Measurements from ENCODE around the gene PLA2G6. TPM values are rescaled to one million over a fixed set of nuclear protein-coding genes. Genes with fewer than 3 reads are reported as not detected.
A peak's percentile ranks its signal among the peaks of the same experiment; 100 is the strongest.

Gene PLA2G6
- total RNA-seq, 2 donors from 2014 or later, result 61.5 to 138 TPM

DNA sequence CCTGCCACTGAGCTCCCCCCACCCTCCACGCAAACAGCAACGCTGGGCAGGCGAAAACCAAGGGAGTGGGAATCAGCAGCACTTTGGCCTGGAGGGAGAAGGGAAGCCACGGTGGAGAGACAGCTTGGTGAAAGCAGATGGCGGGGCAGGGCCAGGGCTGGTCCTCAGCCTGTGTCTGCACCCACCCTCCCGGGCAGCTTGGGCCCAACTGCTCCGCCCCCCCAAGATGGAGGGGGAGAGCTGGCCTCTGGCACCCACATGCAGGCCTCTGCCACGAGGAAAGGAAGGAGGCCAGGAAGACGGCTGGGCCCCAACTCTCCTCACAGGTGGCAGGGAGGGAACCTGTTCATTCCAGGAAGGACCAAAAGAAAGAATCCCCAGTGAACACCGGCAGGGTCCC is 38.0 kb upstream of the PLA2G6 start:
- no peaks in the 10 kb centered on the region for H3K27me3 ChIP-seq (replicated peaks; ENCODE audit: insufficient read depth)
- no peaks in the 10 kb centered on the region for H3K4me1 ChIP-seq (replicated peaks)
- peaks cover 0 to 5% of the 10 kb centered on the region in 2 donors for H3K36me3 ChIP-seq
- H3K27ac ChIP-seq, result peak overlapping the region; percentile 73 to 83
- TF ChIP-seq, protein P1, sequence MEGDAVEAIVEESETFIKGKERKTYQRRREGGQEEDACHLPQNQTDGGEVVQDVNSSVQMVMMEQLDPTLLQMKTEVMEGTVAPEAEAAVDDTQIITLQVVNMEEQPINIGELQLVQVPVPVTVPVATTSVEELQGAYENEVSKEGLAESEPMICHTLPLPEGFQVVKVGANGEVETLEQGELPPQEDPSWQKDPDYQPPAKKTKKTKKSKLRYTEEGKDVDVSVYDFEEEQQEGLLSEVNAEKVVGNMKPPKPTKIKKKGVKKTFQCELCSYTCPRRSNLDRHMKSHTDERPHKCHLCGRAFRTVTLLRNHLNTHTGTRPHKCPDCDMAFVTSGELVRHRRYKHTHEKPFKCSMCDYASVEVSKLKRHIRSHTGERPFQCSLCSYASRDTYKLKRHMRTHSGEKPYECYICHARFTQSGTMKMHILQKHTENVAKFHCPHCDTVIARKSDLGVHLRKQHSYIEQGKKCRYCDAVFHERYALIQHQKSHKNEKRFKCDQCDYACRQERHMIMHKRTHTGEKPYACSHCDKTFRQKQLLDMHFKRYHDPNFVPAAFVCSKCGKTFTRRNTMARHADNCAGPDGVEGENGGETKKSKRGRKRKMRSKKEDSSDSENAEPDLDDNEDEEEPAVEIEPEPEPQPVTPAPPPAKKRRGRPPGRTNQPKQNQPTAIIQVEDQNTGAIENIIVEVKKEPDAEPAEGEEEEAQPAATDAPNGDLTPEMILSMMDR (IDR thresholded peaks at IDR 0.05), result no peak
- TF ChIP-seq POLR2A (IDR thresholded peaks at IDR 0.05) (no peak), POLR2AphosphoS5 (IDR thresholded peaks at IDR 0.05) (no peak)
- no peak overlapping the region for H3K4me3 ChIP-seq
- intact Hi-C loops (cut with DNase I), result loop anchor here (10.0 kb wide), 1 partner anchor 105 kb away; the partner anchor contains the start of gene BAIAP2L2
- DNase-seq (ENCODE audit: low spot score), result no peak
- H3K9me3 ChIP-seq, result no peaks in the 10 kb centered on the region
- WGBS, result 58% methylated on average over 10 of the region's 10 CpGs

DNA sequence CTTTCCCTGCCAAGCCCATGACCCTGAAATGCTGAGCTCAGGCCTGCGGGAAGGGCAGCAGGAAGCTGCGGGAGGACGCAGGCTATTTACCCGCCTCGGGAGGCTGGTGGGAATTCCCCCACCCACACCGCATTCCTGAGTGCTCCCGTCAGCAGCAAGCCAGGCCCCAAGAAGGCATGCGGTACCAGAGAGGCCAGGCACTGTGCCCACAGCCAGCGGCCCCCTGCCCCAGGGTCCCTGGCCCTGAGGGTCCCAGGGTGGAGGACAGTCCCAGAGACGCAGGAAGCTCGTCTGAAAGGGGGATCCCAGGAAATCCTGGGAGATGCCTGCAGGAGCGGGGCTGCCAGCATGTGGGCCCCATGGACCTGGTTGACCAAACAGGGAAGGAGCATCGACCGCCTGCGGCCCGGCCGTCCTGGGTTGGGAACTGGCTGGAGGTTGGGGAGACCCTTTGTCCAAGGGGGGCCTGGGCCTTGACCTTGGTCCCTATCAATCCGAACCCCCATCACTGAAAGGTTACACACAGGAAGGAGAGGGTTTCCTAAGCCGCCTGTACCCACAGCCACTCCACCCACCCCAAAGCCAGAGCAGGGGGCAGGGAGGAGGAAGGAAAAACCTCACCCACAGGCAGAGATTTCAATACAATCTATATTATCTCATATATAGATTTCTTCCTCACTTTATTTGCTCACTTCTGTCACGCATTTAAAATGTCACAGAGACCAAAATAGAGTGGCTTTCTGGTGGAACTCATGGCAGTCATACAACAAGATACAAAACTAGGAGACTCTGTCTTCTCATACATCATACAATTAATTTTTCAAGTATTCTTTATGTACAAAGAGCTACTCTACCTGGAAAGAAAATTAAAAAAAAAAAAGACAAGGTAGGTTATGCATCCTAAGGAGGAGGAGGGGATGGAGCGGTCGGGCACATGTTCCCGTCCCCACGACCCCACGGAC is 37.3 kb upstream of the PLA2G6 start:
- Histone ChIP-seq H3K9me3 (no peaks in the 10 kb centered on the region), H3K27ac (peak overlapping the region; percentile 73 to 83), H3K27me3 (replicated peaks; ENCODE audit: insufficient read depth) (no peaks in the 10 kb centered on the region), H3K4me3 (no peak overlapping the region), H3K4me1 (replicated peaks) (no peaks in the 10 kb centered on the region), H3K36me3 (no peaks in the 10 kb centered on the region)
- intact Hi-C loops (cut with DNase I), result no loop called here
- TF ChIP-seq POLR2AphosphoS5 (IDR thresholded peaks at IDR 0.05) (peak; percentile 88), POLR2A (IDR thresholded peaks at IDR 0.05) (peak; percentile 61)
- TF ChIP-seq, protein P1 (IDR thresholded peaks at IDR 0.05), result no peak
- peak; percentile 82 for DNase-seq (ENCODE audit: low spot score)
- WGBS, result 55% methylated on average over 22 of the region's 25 CpGs

DNA sequence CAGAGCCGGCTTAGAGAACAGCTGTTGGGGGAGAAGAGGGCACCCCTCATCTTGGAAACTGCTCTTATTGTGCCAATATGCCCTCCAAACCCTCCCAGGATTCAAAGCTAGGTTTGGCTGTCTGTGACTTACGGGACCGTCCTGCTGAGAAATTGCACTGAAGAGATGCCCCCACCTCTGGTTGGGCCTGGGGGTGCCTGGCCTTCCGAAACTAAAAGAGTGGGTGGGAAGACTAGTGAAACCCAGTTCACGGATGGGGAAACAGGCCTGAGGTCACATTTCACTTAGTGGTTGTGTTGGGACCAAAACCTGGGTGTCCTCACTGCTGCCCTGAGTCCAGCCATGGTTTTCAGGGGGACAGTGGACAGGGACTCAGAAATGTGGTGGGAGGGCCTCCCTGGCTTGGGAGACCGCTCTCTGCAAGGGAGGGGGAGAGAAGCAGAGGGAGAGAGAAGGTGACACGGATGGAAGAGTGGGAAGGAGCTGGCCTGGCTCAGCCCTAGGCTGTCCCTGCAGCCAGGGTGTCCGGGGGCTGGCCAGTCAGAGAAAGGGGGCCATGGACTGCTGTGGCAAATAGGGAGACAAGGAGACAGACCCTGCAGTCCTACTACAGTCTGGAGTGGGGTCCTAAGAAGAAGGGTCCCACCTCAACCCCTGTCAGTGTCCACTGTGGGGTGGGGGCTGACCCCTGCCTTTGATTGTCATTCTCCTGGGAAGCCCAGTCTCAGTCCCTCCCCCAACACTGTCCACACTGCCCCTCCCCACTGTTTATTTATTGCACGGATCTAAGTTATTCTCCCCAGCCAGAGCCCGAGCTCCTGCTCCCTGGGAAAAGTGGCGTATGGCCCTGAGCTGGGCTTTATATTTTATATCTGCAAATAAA is 33.8 kb upstream of the PLA2G6 start:
- TF ChIP-seq POLR2A (IDR thresholded peaks at IDR 0.05) (no peak), POLR2AphosphoS5 (IDR thresholded peaks at IDR 0.05) (no peak)
- TF ChIP-seq, protein P1 (IDR thresholded peaks at IDR 0.05), result no peak
- no peaks in the 10 kb centered on the region for H3K36me3 ChIP-seq
- no peaks in the 10 kb centered on the region for H3K4me1 ChIP-seq (replicated peaks)
- H3K4me3 ChIP-seq, result no peak overlapping the region
- WGBS, result 85% methylated on average over 11 of the region's 11 CpGs
- DNase-seq (ENCODE audit: low spot score), result no peak
- intact Hi-C loops (cut with DNase I), result no loop called here
- no peak overlapping the region for H3K27ac ChIP-seq
- H3K9me3 ChIP-seq, result no peaks in the 10 kb centered on the region
- no peaks in the 10 kb centered on the region for H3K27me3 ChIP-seq (replicated peaks; ENCODE audit: insufficient read depth)

DNA sequence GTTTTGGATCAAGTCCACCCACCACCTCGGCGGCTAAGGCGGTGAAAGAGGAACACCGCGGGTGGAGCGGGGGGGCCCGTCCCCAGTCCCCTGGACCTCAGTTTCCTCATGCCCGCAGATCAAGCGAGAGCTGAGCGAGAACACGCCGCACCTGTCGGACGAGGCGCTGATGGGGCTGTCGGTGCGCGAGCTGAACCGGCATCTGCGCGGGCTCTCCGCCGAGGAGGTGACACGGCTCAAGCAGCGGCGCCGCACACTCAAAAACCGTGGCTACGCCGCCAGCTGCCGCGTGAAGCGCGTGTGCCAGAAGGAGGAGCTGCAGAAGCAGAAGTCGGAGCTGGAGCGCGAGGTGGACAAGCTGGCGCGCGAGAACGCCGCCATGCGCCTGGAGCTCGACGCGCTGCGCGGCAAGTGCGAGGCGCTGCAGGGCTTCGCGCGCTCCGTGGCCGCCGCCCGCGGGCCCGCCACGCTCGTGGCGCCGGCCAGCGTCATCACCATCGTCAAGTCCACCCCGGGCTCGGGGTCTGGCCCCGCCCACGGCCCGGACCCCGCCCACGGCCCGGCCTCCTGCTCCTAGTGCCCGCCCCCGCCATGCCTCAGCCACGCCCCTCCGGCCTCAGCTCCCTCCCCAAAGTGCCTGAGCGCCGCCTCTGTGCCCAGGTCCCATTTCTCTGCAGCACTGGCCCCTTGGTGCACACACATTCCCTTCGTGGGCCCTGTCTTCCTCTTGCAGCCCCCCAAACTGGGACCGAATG is 32.8 kb upstream of the PLA2G6 start:
- Histone ChIP-seq H3K4me1 (replicated peaks) (no peaks in the 10 kb centered on the region), H3K27me3 (replicated peaks; ENCODE audit: insufficient read depth) (no peaks in the 10 kb centered on the region), H3K36me3 (no peaks in the 10 kb centered on the region), H3K4me3 (peak overlapping the region; percentile 7 to 16), H3K27ac (peak overlapping the region in 1 of 2 donors; percentile 23), H3K9me3 (no peaks in the 10 kb centered on the region)
- intact Hi-C loops (cut with DNase I), result no loop called here
- TF ChIP-seq, protein P1 (IDR thresholded peaks at IDR 0.05), result peak in 3 of 4 experiments; percentile 28 to 45 (median 40)
- TF ChIP-seq POLR2A (IDR thresholded peaks at IDR 0.05) (peak; percentile 19), POLR2AphosphoS5 (IDR thresholded peaks at IDR 0.05) (peak; percentile 10)
- WGBS, result 22% methylated on average over 54 of the region's 81 CpGs
- peak; percentile 42 for DNase-seq (ENCODE audit: low spot score)

All from prostate gland (tissue), 2 donors.